Colon (tissue), 2 donors: Measurements from ENCODE around the gene PI4KA.
"Not testable (repeated sequence)": the region's sequence is repeated elsewhere in the genome, so short reads cannot be mapped to it uniquely, and the experiment has no call there.

ENCODE experiments used
- FAIRE-seq: peaks from 2 replicates; lab custom pipeline; 2012; peaks lifted over from hg19 to GRCh38; lab: Jason Lieb, UNC
- donor health status: control.
- donor health status: control.

PI4KA gene

DNA sequence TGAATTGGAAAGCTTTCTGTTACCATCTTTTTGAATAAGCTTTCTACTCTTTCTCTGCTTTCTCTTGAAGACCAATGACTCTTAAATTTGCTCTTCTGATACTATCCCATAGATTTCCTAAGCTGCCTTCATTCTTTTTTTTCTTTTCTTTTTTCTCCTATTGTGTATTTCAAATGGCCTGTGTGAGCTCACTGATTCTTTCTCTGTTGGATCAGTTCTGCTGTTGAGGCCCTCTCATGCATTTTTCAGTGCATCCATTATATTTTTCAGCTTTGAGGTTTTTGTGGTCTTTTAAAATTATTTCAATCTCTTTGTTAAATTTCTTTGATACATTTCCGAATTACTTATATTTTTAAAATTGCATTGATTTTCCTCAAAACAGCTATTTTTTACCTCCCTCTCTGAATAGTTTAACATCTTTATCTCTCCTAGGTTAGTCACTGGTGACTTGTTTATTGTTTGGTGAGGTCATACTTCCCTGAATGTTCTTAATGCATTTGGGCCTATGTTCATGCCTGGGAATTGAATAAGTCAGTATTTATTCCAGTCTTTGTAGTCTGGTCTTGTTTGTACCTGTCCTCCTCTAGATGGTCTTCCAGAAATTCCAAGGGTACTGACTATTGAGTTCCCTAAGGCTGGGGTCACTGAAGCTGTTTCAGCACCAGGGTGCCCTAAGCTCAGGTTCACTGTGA is 195.3 kb downstream of the PI4KA start:
- no peak for FAIRE-seq

DNA sequence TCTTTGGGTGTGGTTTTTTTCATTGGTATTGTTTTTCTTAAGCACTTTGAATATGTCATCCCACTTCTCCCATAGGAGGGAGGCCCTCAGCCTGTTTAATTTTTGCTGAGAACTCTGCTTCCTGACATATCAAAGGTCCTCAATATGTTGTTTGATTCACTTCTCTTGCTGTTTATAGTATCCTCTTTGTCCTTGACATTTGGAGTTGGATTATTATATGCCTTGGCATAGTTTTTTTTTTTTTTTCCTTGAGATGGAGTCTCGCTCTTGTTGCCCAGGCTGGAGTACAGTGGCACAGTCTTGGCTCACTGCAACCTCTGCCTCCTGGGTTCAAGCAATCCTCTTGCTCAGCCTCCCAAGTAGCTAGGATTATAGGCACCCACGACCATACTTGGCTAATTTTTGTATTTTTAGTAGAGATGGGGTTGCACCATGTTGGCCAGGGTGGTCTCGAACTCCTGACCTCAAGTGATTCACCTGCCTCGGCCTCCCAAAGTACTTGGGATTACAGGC is 196.0 kb downstream of the PI4KA start:
- not testable (repeated sequence) for FAIRE-seq

DNA sequence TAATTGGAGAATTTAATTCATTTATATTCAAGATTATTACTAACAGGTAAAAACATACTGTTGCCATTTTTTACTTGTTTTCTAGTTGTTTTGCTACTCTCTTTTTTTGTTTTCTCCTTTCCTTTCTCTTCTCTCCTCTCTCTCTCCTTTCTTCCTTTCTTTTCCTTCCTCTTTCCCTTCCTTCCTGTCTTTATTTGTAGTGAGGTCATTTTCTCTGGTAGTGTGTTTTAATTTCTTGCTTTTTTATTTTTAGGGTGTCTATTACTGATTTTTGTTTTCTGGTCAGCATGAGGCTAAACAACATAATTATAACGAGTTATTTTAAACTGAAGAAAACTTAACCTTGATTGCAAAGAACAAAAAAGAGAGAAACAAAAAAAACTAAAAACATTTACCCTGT is 197.1 kb downstream of the PI4KA start:
- no peak for FAIRE-seq

DNA sequence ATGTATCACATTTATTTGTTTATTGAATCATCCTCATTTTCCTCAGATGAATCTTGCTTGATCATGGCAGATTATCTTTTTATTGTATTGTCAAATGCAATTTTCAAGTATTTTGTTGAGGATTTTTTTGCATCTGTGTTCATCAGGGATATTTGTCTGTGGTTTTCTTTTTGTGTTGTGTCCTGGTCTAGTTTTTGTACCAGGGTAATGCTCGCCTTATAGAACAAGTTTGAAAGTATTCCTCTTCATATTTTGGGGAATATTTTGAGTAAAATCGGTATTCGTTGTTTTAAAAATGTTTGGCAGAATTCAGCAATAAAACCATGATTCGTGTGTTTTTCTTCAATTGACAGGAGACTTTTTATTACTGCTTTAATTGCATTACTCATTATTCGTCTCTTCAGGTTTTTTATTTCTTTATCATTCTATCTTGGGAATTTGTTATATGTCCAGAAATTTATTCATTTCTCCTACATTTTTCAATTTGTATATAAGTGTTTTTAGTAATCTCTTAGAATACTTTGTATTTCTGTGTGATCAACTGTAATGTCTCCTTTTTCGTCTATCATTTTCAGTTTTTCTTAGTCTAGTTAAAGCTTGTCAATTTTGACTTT is 198.1 kb downstream of the PI4KA start:
- no peak for FAIRE-seq

DNA sequence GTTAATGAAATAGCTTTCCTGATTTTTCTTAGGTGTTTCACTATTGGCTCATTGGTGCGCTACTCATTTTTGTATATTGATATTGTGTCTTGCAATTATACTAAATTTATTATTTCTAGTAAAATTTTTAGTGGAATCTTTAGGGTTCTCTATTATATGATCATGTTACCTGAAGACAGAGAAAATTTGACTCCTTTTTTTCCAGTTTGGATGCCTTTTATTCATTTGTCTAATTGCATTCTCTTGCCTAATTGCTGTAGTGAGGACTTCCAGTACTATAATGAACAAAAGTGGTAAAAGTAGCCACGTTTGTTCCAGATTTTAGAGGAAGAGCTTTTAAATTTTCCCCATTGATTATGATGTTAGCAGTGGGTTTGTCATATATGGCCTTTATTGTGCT is 198.7 kb downstream of the PI4KA start:
- no peak for FAIRE-seq

DNA sequence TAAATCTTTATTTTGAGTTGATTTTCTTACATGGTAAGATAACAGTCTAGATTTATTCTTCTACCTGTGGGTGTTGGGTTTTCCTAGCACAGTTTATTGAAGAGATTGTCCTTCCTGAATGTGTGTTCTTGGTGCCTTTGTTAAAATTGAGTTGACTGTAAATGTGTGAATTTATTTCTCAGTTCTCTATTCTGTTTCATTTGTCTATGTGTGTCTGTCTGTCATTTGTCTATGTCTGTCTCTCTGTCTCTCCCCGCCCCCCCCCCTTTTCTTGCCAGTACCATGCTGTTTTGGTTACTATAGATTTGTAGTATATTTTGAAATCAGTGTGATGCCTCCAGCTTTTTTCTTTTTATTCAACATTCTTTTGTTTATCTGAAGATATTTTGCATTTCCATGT is 199.4 kb downstream of the PI4KA start:
- no peak for FAIRE-seq

DNA sequence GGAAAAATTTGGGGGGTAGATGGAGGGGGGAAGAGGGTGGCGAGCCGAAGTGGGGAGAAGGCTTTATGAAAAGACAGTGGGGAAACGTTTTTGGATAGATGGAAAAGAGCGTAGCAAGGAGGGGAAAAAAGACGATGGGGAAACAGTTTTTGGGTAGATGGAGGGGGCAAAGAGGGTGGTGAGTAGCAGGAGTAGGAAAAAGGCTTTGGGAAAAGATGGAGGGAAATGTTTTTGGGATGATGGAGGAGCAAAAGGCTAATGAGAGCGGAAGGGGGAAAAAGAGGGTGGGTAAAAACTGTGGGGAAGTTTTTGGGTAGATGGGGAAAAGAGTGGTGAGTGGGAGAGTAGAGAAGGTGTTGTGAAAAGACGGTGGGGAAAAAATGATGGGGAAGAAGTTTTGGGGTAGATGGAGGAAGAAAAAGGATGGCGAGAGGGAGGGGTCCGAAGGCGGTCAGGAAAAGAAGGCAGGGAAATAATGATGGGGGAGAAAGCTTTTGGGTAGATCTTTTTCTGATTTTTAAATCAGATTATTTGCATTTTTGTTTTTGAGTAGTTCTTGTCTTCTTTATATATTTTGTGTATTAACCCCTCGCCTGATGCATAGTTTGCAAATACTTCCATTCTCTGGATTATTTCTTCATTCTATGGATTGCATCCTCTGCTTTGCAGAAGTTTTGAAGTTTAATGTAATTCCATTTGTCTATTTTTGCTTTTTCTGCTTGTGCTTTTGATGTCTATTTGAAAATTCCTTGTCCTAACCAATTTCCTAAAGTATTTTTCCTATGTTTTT is 200.0 kb downstream of the PI4KA start:
- no peak for FAIRE-seq

DNA sequence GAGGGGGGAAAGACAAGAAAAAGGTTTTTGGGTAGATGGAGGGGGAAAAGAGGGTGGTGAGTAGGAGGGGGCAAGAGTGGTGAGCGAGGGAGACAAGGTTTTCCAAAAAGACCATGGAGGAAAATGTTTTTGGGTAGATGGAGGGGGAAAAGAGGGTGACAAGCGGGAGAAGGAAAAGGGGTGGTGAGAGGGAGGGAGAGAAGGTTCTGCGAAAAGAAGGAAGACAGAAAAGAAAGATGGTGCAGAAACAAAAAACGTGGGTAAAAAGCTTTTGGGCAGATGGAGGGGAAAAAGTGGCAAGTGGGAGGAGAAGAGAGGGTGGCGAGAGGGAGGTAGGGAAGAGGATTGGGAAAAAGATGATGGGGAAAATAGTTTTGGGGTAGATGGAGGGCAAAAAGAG is 200.6 kb downstream of the PI4KA start:
- no peak for FAIRE-seq
